Glutamatergic neuron (in vitro differentiated cells): Measurements from ENCODE around the gene OTUD7B. TPM values are rescaled to one million over a fixed set of nuclear protein-coding genes. Genes with fewer than 3 reads are reported as not detected.

Experiments used
- DNase-seq: peaks from one replicate; pipeline ENCODE4 v3.0.0; 2022
- H3K27ac Mint-ChIP-seq: one replicate; pipeline ENCODE4 v1.8.0; 2020; ENCODE audit warnings: mild to moderate bottlenecking, mixed read lengths, inconsistent platforms; ENCODE audit not compliant: unreplicated experiment
- H3K27me3 Mint-ChIP-seq: one replicate; pipeline ENCODE4 v1.8.0; 2020; ENCODE audit warnings: mild to moderate bottlenecking, moderate library complexity, mixed read lengths, inconsistent platforms; ENCODE audit not compliant: unreplicated experiment
- H3K36me3 Mint-ChIP-seq: one replicate; pipeline ENCODE4 v1.8.0; 2020; ENCODE audit warnings: mild to moderate bottlenecking, mixed read lengths, inconsistent platforms; ENCODE audit not compliant: unreplicated experiment
- H3K4me1 Mint-ChIP-seq: one replicate; pipeline ENCODE4 v1.8.0; 2020; ENCODE audit warnings: mild to moderate bottlenecking, low read depth, mixed read lengths, inconsistent platforms; ENCODE audit not compliant: unreplicated experiment
- H3K4me3 Mint-ChIP-seq: one replicate; pipeline ENCODE4 v1.8.0; 2020; ENCODE audit warnings: mild to moderate bottlenecking, mixed read lengths, inconsistent platforms; ENCODE audit not compliant: unreplicated experiment
- H3K9me3 Mint-ChIP-seq: one replicate; pipeline ENCODE4 v1.8.0; 2020; ENCODE audit warnings: mild to moderate bottlenecking, moderate library complexity, mixed read lengths, inconsistent platforms; ENCODE audit not compliant: unreplicated experiment
- total RNA-seq: library from RNA; stranded (reverse); fragmentation: NEBNext Ultra II Directional; extraction: Animal tissue kit (Norgen Biotek cat#: 25700); gene quantifications from one replicate; pipeline ENCODE4 v1.2.1, GENCODE V29; 2021; ENCODE audit not compliant: unreplicated experiment
- TF ChIP-seq, protein P1 (sequence below): fragments of 200-600 bp; sonication (generic); IDR thresholded peaks from one replicate; pipeline ENCODE4 v1.5.0; 2021; ENCODE audit not compliant: partially characterized antibody, unreplicated experiment

OTUD7B gene
- total RNA-seq, 1 donor from 2014 or later, result 15.4 TPM

DNA sequence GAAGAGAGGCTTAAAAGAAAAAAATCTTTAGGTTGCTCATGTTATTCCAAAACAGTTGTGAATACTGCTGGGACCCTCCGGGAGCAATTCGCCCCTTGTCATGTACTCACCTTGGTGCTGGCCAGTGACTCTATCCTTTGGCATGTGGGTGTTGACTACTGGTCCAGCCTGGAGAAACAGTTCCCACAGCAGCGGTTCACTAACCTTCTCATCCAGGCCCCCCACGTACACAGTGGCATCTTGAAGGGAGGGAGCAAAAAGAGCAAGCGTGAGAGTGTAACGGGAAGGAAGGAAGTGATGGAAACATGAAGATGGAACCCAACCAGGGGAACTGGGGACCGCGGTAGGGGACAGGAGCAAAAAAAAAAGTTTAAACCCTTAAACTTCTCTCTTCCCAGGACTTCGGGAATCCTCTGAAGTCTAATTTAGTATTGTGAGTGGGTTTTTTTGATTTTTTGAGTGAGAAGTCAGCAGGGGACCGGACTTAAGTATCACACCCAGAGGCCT lies 83.4 kb downstream of the OTUD7B start:
- DNase-seq, result no peak
- Mint-ChIP-seq H3K27ac (peak overlapping the region; percentile 84), H3K27me3 (peaks cover 12% of the 10 kb centered on the region), H3K4me1 (peaks cover 12% of the 10 kb centered on the region), H3K36me3 (peaks cover 9% of the 10 kb centered on the region), H3K9me3 (peaks cover 10% of the 10 kb centered on the region), H3K4me3 (peak overlapping the region; percentile 100)
- TF ChIP-seq, protein P1, sequence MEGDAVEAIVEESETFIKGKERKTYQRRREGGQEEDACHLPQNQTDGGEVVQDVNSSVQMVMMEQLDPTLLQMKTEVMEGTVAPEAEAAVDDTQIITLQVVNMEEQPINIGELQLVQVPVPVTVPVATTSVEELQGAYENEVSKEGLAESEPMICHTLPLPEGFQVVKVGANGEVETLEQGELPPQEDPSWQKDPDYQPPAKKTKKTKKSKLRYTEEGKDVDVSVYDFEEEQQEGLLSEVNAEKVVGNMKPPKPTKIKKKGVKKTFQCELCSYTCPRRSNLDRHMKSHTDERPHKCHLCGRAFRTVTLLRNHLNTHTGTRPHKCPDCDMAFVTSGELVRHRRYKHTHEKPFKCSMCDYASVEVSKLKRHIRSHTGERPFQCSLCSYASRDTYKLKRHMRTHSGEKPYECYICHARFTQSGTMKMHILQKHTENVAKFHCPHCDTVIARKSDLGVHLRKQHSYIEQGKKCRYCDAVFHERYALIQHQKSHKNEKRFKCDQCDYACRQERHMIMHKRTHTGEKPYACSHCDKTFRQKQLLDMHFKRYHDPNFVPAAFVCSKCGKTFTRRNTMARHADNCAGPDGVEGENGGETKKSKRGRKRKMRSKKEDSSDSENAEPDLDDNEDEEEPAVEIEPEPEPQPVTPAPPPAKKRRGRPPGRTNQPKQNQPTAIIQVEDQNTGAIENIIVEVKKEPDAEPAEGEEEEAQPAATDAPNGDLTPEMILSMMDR, result no peak

DNA sequence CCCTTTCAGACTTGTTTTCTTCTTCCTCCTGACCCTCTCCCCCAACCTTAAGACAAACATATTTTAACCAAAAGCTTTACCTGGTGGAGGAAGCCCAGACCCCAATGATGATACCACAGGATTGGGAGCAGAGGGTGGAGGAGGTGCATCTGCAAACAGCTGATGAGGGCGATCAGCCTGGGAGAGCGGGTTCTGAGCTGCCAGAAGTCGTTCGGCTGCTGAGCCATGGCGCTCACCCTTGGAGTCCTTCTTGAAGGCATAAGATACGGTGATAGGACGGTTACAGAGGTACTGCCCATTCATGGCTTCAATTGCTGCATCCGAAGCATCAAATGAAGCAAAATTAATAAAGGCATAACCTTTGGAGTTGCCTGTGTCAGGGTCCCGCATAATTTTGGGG lies 84.2 kb downstream of the OTUD7B start:
- peaks cover 9% of the 10 kb centered on the region for H3K36me3 Mint-ChIP-seq
- peak overlapping the region; percentile 100 for H3K4me3 Mint-ChIP-seq
- peaks cover 9% of the 10 kb centered on the region for H3K27me3 Mint-ChIP-seq
- H3K4me1 Mint-ChIP-seq, result peaks cover 12% of the 10 kb centered on the region
- H3K27ac Mint-ChIP-seq, result no peak overlapping the region
- DNase-seq, result no peak
- H3K9me3 Mint-ChIP-seq, result peaks cover 9% of the 10 kb centered on the region
- TF ChIP-seq, protein P1, result no peak

DNA sequence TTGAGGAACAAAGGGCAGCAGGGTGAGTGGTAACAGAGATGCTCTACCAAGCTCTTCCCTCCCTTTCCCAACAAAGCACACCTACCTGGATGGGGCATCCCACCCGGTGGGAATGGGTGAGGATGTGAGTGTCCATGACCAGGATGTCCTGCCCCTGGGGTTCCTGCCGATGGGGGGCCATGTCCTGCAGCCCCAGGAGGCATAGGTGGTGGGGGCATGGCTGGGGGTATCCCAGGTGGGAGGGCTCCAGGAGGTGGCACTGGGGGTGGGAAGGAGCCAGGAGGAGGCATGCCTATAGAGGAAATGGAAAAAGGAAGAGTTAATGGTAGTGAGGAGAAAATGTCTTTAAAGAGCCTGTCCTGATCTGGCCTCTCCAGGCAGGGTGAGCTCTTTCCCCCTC lies 84.8 kb downstream of the OTUD7B start:
- H3K4me3 Mint-ChIP-seq, result peak overlapping the region; percentile 100
- peaks cover 9% of the 10 kb centered on the region for H3K36me3 Mint-ChIP-seq
- peaks cover 12% of the 10 kb centered on the region for H3K4me1 Mint-ChIP-seq
- TF ChIP-seq, protein P1, result no peak
- no peak overlapping the region for H3K27ac Mint-ChIP-seq
- peaks cover 9% of the 10 kb centered on the region for H3K27me3 Mint-ChIP-seq
- peaks cover 9% of the 10 kb centered on the region for H3K9me3 Mint-ChIP-seq
- no peak for DNase-seq

DNA sequence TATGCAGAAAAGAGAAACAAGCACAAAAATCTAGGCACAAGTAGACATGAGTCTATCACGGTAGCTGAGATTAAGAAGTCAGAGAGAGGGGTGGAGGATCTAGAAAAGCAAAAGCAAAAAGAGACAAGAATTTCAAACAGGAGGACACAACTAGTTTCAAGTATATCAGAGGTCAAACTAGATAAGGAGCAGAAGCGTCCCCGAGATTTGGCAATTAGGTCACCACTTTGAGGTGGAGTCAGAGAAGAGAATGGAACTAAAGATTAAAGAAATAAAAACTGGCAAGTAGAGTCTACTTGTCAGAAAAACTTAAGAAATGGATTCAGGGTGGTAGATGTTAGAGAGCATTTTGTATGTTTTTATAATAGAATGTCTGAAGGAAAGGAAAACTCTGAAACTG lies 85.2 kb downstream of the OTUD7B start:
- peaks cover 9% of the 10 kb centered on the region for H3K27me3 Mint-ChIP-seq
- DNase-seq, result no peak
- peaks cover 9% of the 10 kb centered on the region for H3K36me3 Mint-ChIP-seq

DNA sequence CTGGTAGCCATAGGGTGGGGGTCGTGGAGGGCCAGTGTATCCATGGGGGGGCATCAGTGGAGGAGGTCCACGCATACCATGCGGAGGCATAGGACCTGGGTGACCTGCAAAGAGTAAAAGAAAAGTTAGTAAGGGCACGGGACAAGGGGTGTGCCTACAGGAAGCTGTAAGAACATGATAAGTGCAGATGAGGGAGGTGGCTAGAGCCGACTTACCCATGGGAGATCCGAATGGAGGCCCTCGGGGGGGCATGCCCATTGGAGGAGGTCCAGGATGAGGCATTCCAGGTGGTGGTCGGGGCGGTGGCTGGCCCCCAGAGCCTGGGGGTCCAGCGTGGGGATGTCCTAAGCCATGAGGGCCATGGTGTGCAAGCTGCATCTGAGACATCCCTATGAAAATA lies 86.9 kb downstream of the OTUD7B start:
- H3K4me3 Mint-ChIP-seq, result no peak overlapping the region
- DNase-seq, result no peak
- no peak overlapping the region for H3K27ac Mint-ChIP-seq
- peaks cover 9% of the 10 kb centered on the region for H3K27me3 Mint-ChIP-seq
- H3K4me1 Mint-ChIP-seq, result peaks cover 10% of the 10 kb centered on the region
- H3K36me3 Mint-ChIP-seq, result peaks cover 9% of the 10 kb centered on the region
- peaks cover 7% of the 10 kb centered on the region for H3K9me3 Mint-ChIP-seq
- TF ChIP-seq, protein P1, result no peak

More for the DNA sequence above, 85.2 kb downstream of the OTUD7B start:
- TF ChIP-seq, protein P1, result no peak
- H3K27ac Mint-ChIP-seq, result no peak overlapping the region
- H3K9me3 Mint-ChIP-seq, result peaks cover 9% of the 10 kb centered on the region
- peak overlapping the region; percentile 2 for H3K4me3 Mint-ChIP-seq
- peaks cover 12% of the 10 kb centered on the region for H3K4me1 Mint-ChIP-seq
